Mesenchymal stem cell (in vitro differentiated cells and primary cell): Measurements from ENCODE around the gene DHX32.
A peak's percentile ranks its signal among the peaks of the same experiment; 100 is the strongest.

Experiments used
- DNase-seq: peaks from one replicate; pipeline ENCODE4 v3.0.0-alpha.2; 2013
- H2AFZ ChIP-seq: one replicate; pipeline ENCODE4 v1.6.1; 2013; ENCODE audit warnings: low read depth, mild to moderate bottlenecking, control low read depth, inconsistent platforms, low read length, moderate library complexity
- H2AK5ac ChIP-seq: 2 replicates; pipeline ENCODE4 v1.6.1; 2013; ENCODE audit warnings: low read length, moderate library complexity, mild to moderate bottlenecking, inconsistent platforms; ENCODE audit not compliant: severe bottlenecking
- H2BK120ac ChIP-seq: one replicate; pipeline ENCODE4 v1.6.1; 2013; ENCODE audit warnings: low read depth, mild to moderate bottlenecking, inconsistent platforms, low read length, moderate library complexity
- H2BK12ac ChIP-seq, 2 experiments: one replicate each; pipeline ENCODE4 v1.6.1; 2013; ENCODE audit warnings: inconsistent platforms in 2 of 2, low read length in 2 of 2, mild to moderate bottlenecking in 2 of 2, moderate library complexity in 2 of 2, control low read depth in 1 of 2
- H2BK15ac ChIP-seq: one replicate; pipeline ENCODE4 v1.6.1; 2013; ENCODE audit warnings: mild to moderate bottlenecking, low read depth, inconsistent platforms; ENCODE audit not compliant: poor library complexity, severe bottlenecking
- H2BK5ac ChIP-seq: 2 replicates; pipeline ENCODE4 v1.6.1; 2013; ENCODE audit warnings: low read depth, mild to moderate bottlenecking, low read length, control low read depth, inconsistent platforms; ENCODE audit not compliant: poor library complexity, severe bottlenecking
- H3K14ac ChIP-seq, 2 experiments: one replicate each; pipeline ENCODE4 v1.6.1; 2013; ENCODE audit warnings: inconsistent platforms in 2 of 2, low read length in 2 of 2, control low read depth in 1 of 2, mild to moderate bottlenecking in 1 of 2, moderate library complexity in 1 of 2
- H3K18ac ChIP-seq, 2 experiments: one replicate each; pipeline ENCODE4 v1.6.1; 2013; ENCODE audit warnings: inconsistent platforms in 2 of 2, low read length in 2 of 2, control low read depth in 1 of 2, low read depth in 1 of 2, mild to moderate bottlenecking in 1 of 2
- H3K23ac ChIP-seq, 2 experiments: one replicate each; pipeline ENCODE4 v1.6.1; 2013; ENCODE audit warnings: inconsistent platforms in 2 of 2, low read length in 2 of 2, mild to moderate bottlenecking in 2 of 2, moderate library complexity in 2 of 2, control low read depth in 1 of 2
- H3K27ac ChIP-seq: 2 replicates; pipeline ENCODE4 v1.5.1; 2013; ENCODE audit warnings: mild to moderate bottlenecking, moderate library complexity, low read length, control low read depth, inconsistent platforms; ENCODE audit not compliant: poor library complexity, severe bottlenecking
- H3K27me3 ChIP-seq, 2 experiments: 2 replicates each; pipeline versions ENCODE4 v1.6.1 to v1.7.0; 2013; ENCODE audit warnings: low read length in 2 of 2, mild to moderate bottlenecking in 2 of 2, moderate library complexity in 2 of 2, control low read depth in 1 of 2, inconsistent platforms in 1 of 2; ENCODE audit not compliant: control insufficient read depth in 1 of 2, insufficient read depth in 1 of 2
- H3K36me3 ChIP-seq, 2 experiments: 2 replicates each; pipeline versions ENCODE4 v1.6.1 to v1.7.0; 2013; ENCODE audit warnings: low read length in 2 of 2, control low read depth in 1 of 2, inconsistent platforms in 1 of 2, low read depth in 1 of 2, mild to moderate bottlenecking in 1 of 2; ENCODE audit not compliant: insufficient read depth in 2 of 2, control insufficient read depth in 1 of 2
- H3K4ac ChIP-seq, 2 experiments: one replicate each; pipeline ENCODE4 v1.6.1; 2013; ENCODE audit warnings: inconsistent platforms in 2 of 2, low read length in 2 of 2, mild to moderate bottlenecking in 2 of 2, moderate library complexity in 2 of 2, control low read depth in 1 of 2, low read depth in 1 of 2
- H3K4me1 ChIP-seq: 2 replicates; pipeline ENCODE4 v1.6.1; 2013; ENCODE audit warnings: low read depth, low read length, control low read depth; ENCODE audit not compliant: control insufficient read depth, insufficient read depth
- H3K4me2 ChIP-seq: 2 replicates; pipeline ENCODE4 v1.6.1; 2013; ENCODE audit warnings: low read length, mild to moderate bottlenecking, inconsistent platforms; ENCODE audit not compliant: poor library complexity, severe bottlenecking
- H3K4me3 ChIP-seq, 2 experiments: 2 replicates each; pipeline versions ENCODE4 v1.5.1 to v1.7.0; 2013; ENCODE audit warnings: low read length in 2 of 2, mild to moderate bottlenecking in 2 of 2, control low read depth in 1 of 2, low read depth in 1 of 2; ENCODE audit not compliant: insufficient read depth in 1 of 2
- H3K79me1 ChIP-seq: replicated peaks from 2 replicates; pipeline ENCODE4 v1.6.1; 2013; ENCODE audit warnings: mild to moderate bottlenecking, control low read depth, low read length, inconsistent platforms; ENCODE audit not compliant: poor library complexity, severe bottlenecking
- H3K9ac ChIP-seq: 2 replicates; pipeline ENCODE4 v1.7.0; 2013; ENCODE audit warnings: mild to moderate bottlenecking, low read length, moderate library complexity
- H3K9me3 ChIP-seq: 2 replicates; pipeline ENCODE4 v1.7.0; 2013; ENCODE audit warnings: mild to moderate bottlenecking, low read length; ENCODE audit not compliant: control insufficient read depth
- H4K8ac ChIP-seq: one replicate; pipeline ENCODE4 v1.6.1; 2013; ENCODE audit warnings: inconsistent platforms, mild to moderate bottlenecking, low read length, moderate library complexity
- H4K91ac ChIP-seq: one replicate; pipeline ENCODE4 v1.6.1; 2013; ENCODE audit warnings: mild to moderate bottlenecking, low read length, inconsistent platforms
- WGBS: methylation state at CpG from one replicate; pipeline ENCODE4 v1.1.7; 2013; ENCODE audit warnings: mixed read lengths; 5-methylcytosine and 5-hydroxymethylcytosine counted together

The DHX32 gene

GRCh38 chr10:125886914-125887512 lies 5.9 kb upstream of the DHX32 start:
- no peak overlapping the region for H3K27ac ChIP-seq
- H4K91ac ChIP-seq: no peak overlapping the region
- no peak overlapping the region for H3K4ac ChIP-seq
- H3K4me3 ChIP-seq: no peak overlapping the region
- H2BK5ac ChIP-seq: no peak overlapping the region
- H4K8ac ChIP-seq: no peak overlapping the region
- H3K18ac ChIP-seq: no peak overlapping the region
- no peaks in the 10 kb centered on the region for H3K27me3 ChIP-seq
- no peak overlapping the region for H2AK5ac ChIP-seq
- no peak overlapping the region for H3K14ac ChIP-seq
- H2BK12ac ChIP-seq: no peak overlapping the region
- no peak overlapping the region for H3K4me2 ChIP-seq
- H3K9ac ChIP-seq: no peak overlapping the region
- no peaks in the 10 kb centered on the region for H3K9me3 ChIP-seq
- peaks cover 0 to 13% of the 10 kb centered on the region in 2 experiments for H3K36me3 ChIP-seq
- no peak overlapping the region for H2BK120ac ChIP-seq
- H3K4me1 ChIP-seq: peaks cover 2% of the 10 kb centered on the region
- no peak overlapping the region for H2BK15ac ChIP-seq
- WGBS: 100% methylated on average over 2 of the region's 3 CpGs
- no peak overlapping the region for H3K23ac ChIP-seq
- no peak overlapping the region for H2AFZ ChIP-seq
- no peak for DNase-seq
- H3K79me1 ChIP-seq: peaks cover 20% of the 10 kb centered on the region

DNA sequence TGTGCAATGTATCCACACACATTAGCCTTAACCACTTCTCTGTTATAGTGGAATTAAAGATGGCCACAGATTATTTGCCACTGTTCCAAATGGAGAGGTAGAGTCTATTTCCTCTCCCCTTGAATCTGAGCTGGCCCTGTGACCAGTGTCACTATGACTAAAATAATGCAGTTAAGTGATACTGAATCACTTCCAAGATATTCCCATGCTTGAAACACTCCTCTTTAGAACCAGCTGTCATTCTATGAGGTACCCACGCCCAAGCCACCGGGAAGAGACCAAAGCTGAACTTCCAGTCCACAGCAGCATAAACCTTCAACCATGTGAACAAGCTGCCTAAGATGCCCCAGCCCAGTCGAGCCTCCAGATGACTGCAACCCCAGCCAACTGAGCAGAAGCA lies 2.1 kb upstream of the DHX32 start:
- Histone ChIP-seq H2BK12ac (no peak overlapping the region), H4K8ac (no peak overlapping the region), H2AK5ac (peak overlapping the region; percentile 33), H3K9ac (no peak overlapping the region), H3K4me1 (peaks cover 10% of the 10 kb centered on the region), H3K4ac (no peak overlapping the region), H3K4me2 (no peak overlapping the region), H4K91ac (no peak overlapping the region), H3K18ac (no peak overlapping the region), H2BK15ac (no peak overlapping the region), H3K23ac (no peak overlapping the region), H3K4me3 (no peak overlapping the region), H2BK120ac (no peak overlapping the region), H3K27ac (no peak overlapping the region), H3K36me3 (peaks cover 0 to 20% of the 10 kb centered on the region in 2 experiments), H2AFZ (no peak overlapping the region), H3K9me3 (no peaks in the 10 kb centered on the region), H3K27me3 (no peaks in the 10 kb centered on the region), H3K79me1 (peaks cover 22% of the 10 kb centered on the region), H3K14ac (no peak overlapping the region), H2BK5ac (no peak overlapping the region)
- WGBS: 96% methylated on average over 3 of the region's 3 CpGs
- DNase-seq: no peak

GRCh38 chr10:125882596-125882995 lies 1.5 kb upstream of the DHX32 start:
- WGBS: no CpG with 5 or more reads among the region's 1 CpG
- no peak overlapping the region for H4K8ac ChIP-seq
- no peak overlapping the region for H3K18ac ChIP-seq
- H3K27me3 ChIP-seq: no peaks in the 10 kb centered on the region
- no peaks in the 10 kb centered on the region for H3K9me3 ChIP-seq
- no peak overlapping the region for H3K9ac ChIP-seq
- no peak overlapping the region for H2BK12ac ChIP-seq
- no peak overlapping the region for H4K91ac ChIP-seq
- H2AFZ ChIP-seq: no peak overlapping the region
- no peak overlapping the region for H3K4ac ChIP-seq
- H3K4me2 ChIP-seq: no peak overlapping the region
- no peak overlapping the region for H3K23ac ChIP-seq
- H3K36me3 ChIP-seq: peaks cover 0 to 25% of the 10 kb centered on the region in 2 experiments
- no peak overlapping the region for H2BK15ac ChIP-seq
- no peak overlapping the region for H3K4me3 ChIP-seq
- H3K4me1 ChIP-seq: peaks cover 10% of the 10 kb centered on the region
- DNase-seq: no peak
- H2BK120ac ChIP-seq: no peak overlapping the region
- H2BK5ac ChIP-seq: no peak overlapping the region
- no peak overlapping the region for H3K14ac ChIP-seq
- no peak overlapping the region for H2AK5ac ChIP-seq
- H3K27ac ChIP-seq: no peak overlapping the region
- peaks cover 23% of the 10 kb centered on the region for H3K79me1 ChIP-seq

- no peak overlapping the region for H2AFZ ChIP-seq
- H3K4me3 ChIP-seq: no peak overlapping the region
- no peak overlapping the region for H3K14ac ChIP-seq
- no peak overlapping the region for H3K18ac ChIP-seq
- H2BK12ac ChIP-seq: no peak overlapping the region
- no peak overlapping the region for H2AK5ac ChIP-seq
- no peak overlapping the region for H2BK5ac ChIP-seq
- H3K4me1 ChIP-seq: peaks cover 10% of the 10 kb centered on the region
- no peak overlapping the region for H3K4me2 ChIP-seq
- no peaks in the 10 kb centered on the region for H3K27me3 ChIP-seq
- no peak overlapping the region for H2BK15ac ChIP-seq
- peaks cover 20% of the 10 kb centered on the region for H3K79me1 ChIP-seq
- H3K9ac ChIP-seq: no peak overlapping the region
- DNase-seq: peak; percentile 53
- H4K8ac ChIP-seq: no peak overlapping the region
- WGBS: 47% methylated on average over 5 of the region's 6 CpGs
- H3K27ac ChIP-seq: no peak overlapping the region
- H3K23ac ChIP-seq: no peak overlapping the region
- H3K36me3 ChIP-seq: peaks cover 0 to 44% of the 10 kb centered on the region in 2 experiments
- no peak overlapping the region for H2BK120ac ChIP-seq
- H4K91ac ChIP-seq: no peak overlapping the region
- H3K4ac ChIP-seq: no peak overlapping the region
- peaks cover 16% of the 10 kb centered on the region for H3K9me3 ChIP-seq
These were observed 373 bp downstream of the DHX32 start for GRCh38 chr10:125880719-125881118.
